ENCODE measurements around the gene TIMP4. TPM values are rescaled to one million over a fixed set of nuclear protein-coding genes. Genes with fewer than 3 reads are reported as not detected.
A peak's percentile ranks its signal among the peaks of the same experiment; 100 is the strongest.

Gene TIMP4
- total and polyA plus RNA-seq, 3 experiments from 2014 or later, result not detected

GRCh38 chr3:12181806-12182205, 23.1 kb upstream of the TIMP4 start:
- POLR2A ChIA-PET, result no interaction called here
- Mint-ChIP-seq H3K27me3 (peaks cover 0 to 2% of the 10 kb centered on the region in 2 donors), H3K27ac (no peak overlapping the region)

GRCh38 chr3:12181301-12181700, 22.6 kb upstream of the TIMP4 start:
- Mint-ChIP-seq H3K27ac (no peak overlapping the region), H3K27me3 (peaks cover 0 to 2% of the 10 kb centered on the region in 2 donors), H3K4me3 (no peak overlapping the region), H3K36me3 (no peaks in the 10 kb centered on the region), H3K4me1 (no peaks in the 10 kb centered on the region), H3K9me3 (no peaks in the 10 kb centered on the region)
- DNase-seq, result no peak
- no peaks in the 10 kb centered on the region for H3K9me3 ChIP-seq (ENCODE audit: low read length)
- CTCF ChIA-PET, result no interaction called here
- no peak overlapping the region for H3K27ac ChIP-seq (ENCODE audit: low read depth, low read length)
- no peaks in the 10 kb centered on the region for H3K36me3 ChIP-seq (ENCODE audit: insufficient read depth, low read length)
- no peak overlapping the region for H3K4me3 ChIP-seq (ENCODE audit: low read length)
- no peaks in the 10 kb centered on the region for H3K27me3 ChIP-seq (ENCODE audit: insufficient read depth, low read length, poor library complexity, severe bottlenecking)
- POLR2A ChIA-PET, result no interaction called here
- H3K4me1 ChIP-seq (ENCODE audit: insufficient read depth, low read length), result no peaks in the 10 kb centered on the region

More at GRCh38 chr3:12181806-12182205, 23.1 kb upstream of the TIMP4 start:
- H3K27ac ChIP-seq (ENCODE audit: low read depth, low read length), result no peak overlapping the region
- H3K9me3 Mint-ChIP-seq, result no peaks in the 10 kb centered on the region
- no peak for DNase-seq
- no peak overlapping the region for H3K4me3 Mint-ChIP-seq
- H3K9me3 ChIP-seq (ENCODE audit: low read length), result no peaks in the 10 kb centered on the region
- H3K4me1 Mint-ChIP-seq, result no peaks in the 10 kb centered on the region
- CTCF ChIA-PET, result no interaction called here
- H3K27me3 ChIP-seq (ENCODE audit: insufficient read depth, low read length, poor library complexity, severe bottlenecking), result peaks cover 3% of the 10 kb centered on the region
- no peaks in the 10 kb centered on the region for H3K36me3 ChIP-seq (ENCODE audit: insufficient read depth, low read length)
- no peaks in the 10 kb centered on the region for H3K4me1 ChIP-seq (ENCODE audit: insufficient read depth, low read length)
- H3K36me3 Mint-ChIP-seq, result no peaks in the 10 kb centered on the region
- no peak overlapping the region for H3K4me3 ChIP-seq (ENCODE audit: low read length)

- Histone ChIP-seq H3K36me3 (ENCODE audit: insufficient read depth, low read length) (no peaks in the 10 kb centered on the region), H3K4me3 (ENCODE audit: low read length) (no peak overlapping the region), H3K27ac (ENCODE audit: low read depth, low read length) (no peak overlapping the region), H3K27me3 (ENCODE audit: insufficient read depth, low read length, poor library complexity, severe bottlenecking) (no peaks in the 10 kb centered on the region), H3K9me3 (ENCODE audit: low read length) (no peaks in the 10 kb centered on the region), H3K4me1 (ENCODE audit: insufficient read depth, low read length) (no peaks in the 10 kb centered on the region)
- H3K27me3 Mint-ChIP-seq, result peaks cover 0 to 2% of the 10 kb centered on the region in 2 donors
- CTCF ChIA-PET, result no interaction called here
- DNase-seq, result no peak
- POLR2A ChIA-PET, result no interaction called here
- H3K4me3 Mint-ChIP-seq, result no peak overlapping the region
- no peaks in the 10 kb centered on the region for H3K4me1 Mint-ChIP-seq
- no peaks in the 10 kb centered on the region for H3K9me3 Mint-ChIP-seq
- H3K27ac Mint-ChIP-seq, result no peak overlapping the region
- H3K36me3 Mint-ChIP-seq, result no peaks in the 10 kb centered on the region
Observed at GRCh38 chr3:12180631-12181030, 21.9 kb upstream of the TIMP4 start.

GRCh38 chr3:12180218-12180617, 21.5 kb upstream of the TIMP4 start:
- H3K9me3 ChIP-seq (ENCODE audit: low read length), result no peaks in the 10 kb centered on the region
- no peaks in the 10 kb centered on the region for H3K36me3 ChIP-seq (ENCODE audit: insufficient read depth, low read length)
- ChIA-PET CTCF (no interaction called here), POLR2A (no interaction called here)
- no peak overlapping the region for H3K27ac ChIP-seq (ENCODE audit: low read depth, low read length)
- no peaks in the 10 kb centered on the region for H3K4me1 Mint-ChIP-seq
- H3K27me3 ChIP-seq (ENCODE audit: insufficient read depth, low read length, poor library complexity, severe bottlenecking), result no peaks in the 10 kb centered on the region
- no peak for DNase-seq
- no peak overlapping the region for H3K4me3 ChIP-seq (ENCODE audit: low read length)
- H3K4me1 ChIP-seq (ENCODE audit: insufficient read depth, low read length), result no peaks in the 10 kb centered on the region
- no peaks in the 10 kb centered on the region for H3K9me3 Mint-ChIP-seq
- H3K27me3 Mint-ChIP-seq, result peaks cover 0 to 2% of the 10 kb centered on the region in 2 donors
- H3K4me3 Mint-ChIP-seq, result no peak overlapping the region
- no peak overlapping the region for H3K27ac Mint-ChIP-seq
- H3K36me3 Mint-ChIP-seq, result no peaks in the 10 kb centered on the region

- H3K27ac Mint-ChIP-seq, result no peak overlapping the region
- Histone ChIP-seq H3K4me1 (ENCODE audit: insufficient read depth, low read length) (no peaks in the 10 kb centered on the region), H3K27ac (ENCODE audit: low read depth, low read length) (no peak overlapping the region), H3K4me3 (ENCODE audit: low read length) (no peak overlapping the region), H3K36me3 (ENCODE audit: insufficient read depth, low read length) (no peaks in the 10 kb centered on the region), H3K27me3 (ENCODE audit: insufficient read depth, low read length, poor library complexity, severe bottlenecking) (no peaks in the 10 kb centered on the region), H3K9me3 (ENCODE audit: low read length) (no peaks in the 10 kb centered on the region)
- POLR2A ChIA-PET, result no interaction called here
- CTCF ChIA-PET, result no interaction called here
- no peak for DNase-seq
- no peak overlapping the region for H3K4me3 Mint-ChIP-seq
- peaks cover 0 to 2% of the 10 kb centered on the region in 2 donors for H3K27me3 Mint-ChIP-seq
- no peaks in the 10 kb centered on the region for H3K9me3 Mint-ChIP-seq
- H3K36me3 Mint-ChIP-seq, result no peaks in the 10 kb centered on the region
- no peaks in the 10 kb centered on the region for H3K4me1 Mint-ChIP-seq
Observed at GRCh38 chr3:12179441-12179840, 20.7 kb upstream of the TIMP4 start.

GRCh38 chr3:12178091-12178820, 19.5 kb upstream of the TIMP4 start:
- Mint-ChIP-seq H3K27ac (no peak overlapping the region), H3K4me3 (no peak overlapping the region), H3K27me3 (peaks cover 0 to 2% of the 10 kb centered on the region in 2 donors), H3K36me3 (no peaks in the 10 kb centered on the region), H3K9me3 (peaks cover 0 to 2% (median 0%) of the 10 kb centered on the region in 5 donors), H3K4me1 (no peaks in the 10 kb centered on the region)
- Histone ChIP-seq H3K27ac (ENCODE audit: low read depth, low read length) (no peak overlapping the region), H3K4me1 (ENCODE audit: insufficient read depth, low read length) (no peaks in the 10 kb centered on the region), H3K27me3 (ENCODE audit: insufficient read depth, low read length, poor library complexity, severe bottlenecking) (no peaks in the 10 kb centered on the region), H3K36me3 (ENCODE audit: insufficient read depth, low read length) (no peaks in the 10 kb centered on the region), H3K4me3 (ENCODE audit: low read length) (no peak overlapping the region), H3K9me3 (ENCODE audit: low read length) (no peaks in the 10 kb centered on the region)
- CTCF ChIA-PET, result interaction anchor here (1.6 kb wide), 1 partner anchor 26 kb away, joined by 3 read pairs; no protein-coding TSS in a partner anchor
- no peak for DNase-seq
- POLR2A ChIA-PET, result no interaction called here

- H3K27me3 Mint-ChIP-seq, result peaks cover 0 to 2% of the 10 kb centered on the region in 2 donors
- H3K4me3 Mint-ChIP-seq, result no peak overlapping the region
- Histone ChIP-seq H3K9me3 (ENCODE audit: low read length) (no peaks in the 10 kb centered on the region), H3K36me3 (ENCODE audit: insufficient read depth, low read length) (no peaks in the 10 kb centered on the region), H3K27ac (ENCODE audit: low read depth, low read length) (no peak overlapping the region), H3K4me1 (ENCODE audit: insufficient read depth, low read length) (no peaks in the 10 kb centered on the region), H3K4me3 (ENCODE audit: low read length) (no peak overlapping the region), H3K27me3 (ENCODE audit: insufficient read depth, low read length, poor library complexity, severe bottlenecking) (no peaks in the 10 kb centered on the region)
- H3K36me3 Mint-ChIP-seq, result no peaks in the 10 kb centered on the region
- CTCF ChIA-PET, result interaction anchor here (1.6 kb wide), 1 partner anchor 27 kb away, joined by 3 read pairs; no protein-coding TSS in a partner anchor
- H3K27ac Mint-ChIP-seq, result no peak overlapping the region
- DNase-seq, result no peak
- POLR2A ChIA-PET, result no interaction called here
- no peaks in the 10 kb centered on the region for H3K4me1 Mint-ChIP-seq
- peaks cover 2 to 6% (median 3%) of the 10 kb centered on the region in 5 donors for H3K9me3 Mint-ChIP-seq
Observed at GRCh38 chr3:12177126-12177525, 18.4 kb upstream of the TIMP4 start.

GRCh38 chr3:12175844-12176453, 17.2 kb upstream of the TIMP4 start:
- H3K4me1 ChIP-seq (ENCODE audit: insufficient read depth, low read length), result no peaks in the 10 kb centered on the region
- Mint-ChIP-seq H3K36me3 (no peaks in the 10 kb centered on the region), H3K27me3 (peaks cover 0 to 2% of the 10 kb centered on the region in 2 donors), H3K9me3 (peaks cover 2 to 7% (median 4%) of the 10 kb centered on the region in 5 donors), H3K4me3 (no peak overlapping the region), H3K27ac (no peak overlapping the region), H3K4me1 (no peaks in the 10 kb centered on the region)
- H3K4me3 ChIP-seq (ENCODE audit: low read length), result no peak overlapping the region
- no peaks in the 10 kb centered on the region for H3K27me3 ChIP-seq (ENCODE audit: insufficient read depth, low read length, poor library complexity, severe bottlenecking)
- no peaks in the 10 kb centered on the region for H3K9me3 ChIP-seq (ENCODE audit: low read length)
- no peak overlapping the region for H3K27ac ChIP-seq (ENCODE audit: low read depth, low read length)
- ChIA-PET POLR2A (no interaction called here), CTCF (interaction anchor here (1.3 kb wide), 1 partner anchor 8 kb away, joined by 5 read pairs; no protein-coding TSS in a partner anchor)
- no peaks in the 10 kb centered on the region for H3K36me3 ChIP-seq (ENCODE audit: insufficient read depth, low read length)
- peak in 1 of 5 donors; percentile 6 for DNase-seq
